ENCODE results near the gene MC1R. TPM values are rescaled to one million over a fixed set of nuclear protein-coding genes. Genes with fewer than 3 reads are reported as not detected.

The MC1R gene
- total and polyA plus RNA-seq, 2 experiments from 2014 or later: 0.74 to 4.3 TPM

- TF ChIP-seq ZNF331 (CRISPR knock-in tag; IDR thresholded peaks at IDR 0.05; ENCODE audit: low read depth): no peak
- TF ChIP-seq EZH2phosphoT487 (IDR thresholded peaks at IDR 0.05; ENCODE audit: unreplicated experiment): no peak
- TF ChIP-seq STAT1 (IDR thresholded peaks at IDR 0.05; ENCODE audit: unreplicated experiment): no peak
- TF ChIP-seq ZNF114 (CRISPR knock-in tag; IDR thresholded peaks at IDR 0.05): no peak
- TF ChIP-seq, protein P1, sequence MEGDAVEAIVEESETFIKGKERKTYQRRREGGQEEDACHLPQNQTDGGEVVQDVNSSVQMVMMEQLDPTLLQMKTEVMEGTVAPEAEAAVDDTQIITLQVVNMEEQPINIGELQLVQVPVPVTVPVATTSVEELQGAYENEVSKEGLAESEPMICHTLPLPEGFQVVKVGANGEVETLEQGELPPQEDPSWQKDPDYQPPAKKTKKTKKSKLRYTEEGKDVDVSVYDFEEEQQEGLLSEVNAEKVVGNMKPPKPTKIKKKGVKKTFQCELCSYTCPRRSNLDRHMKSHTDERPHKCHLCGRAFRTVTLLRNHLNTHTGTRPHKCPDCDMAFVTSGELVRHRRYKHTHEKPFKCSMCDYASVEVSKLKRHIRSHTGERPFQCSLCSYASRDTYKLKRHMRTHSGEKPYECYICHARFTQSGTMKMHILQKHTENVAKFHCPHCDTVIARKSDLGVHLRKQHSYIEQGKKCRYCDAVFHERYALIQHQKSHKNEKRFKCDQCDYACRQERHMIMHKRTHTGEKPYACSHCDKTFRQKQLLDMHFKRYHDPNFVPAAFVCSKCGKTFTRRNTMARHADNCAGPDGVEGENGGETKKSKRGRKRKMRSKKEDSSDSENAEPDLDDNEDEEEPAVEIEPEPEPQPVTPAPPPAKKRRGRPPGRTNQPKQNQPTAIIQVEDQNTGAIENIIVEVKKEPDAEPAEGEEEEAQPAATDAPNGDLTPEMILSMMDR (conservative IDR thresholded peaks at IDR 0.05; ENCODE audit: low read depth in 2 of 2): no peak
- TF ChIP-seq JUNB (IDR thresholded peaks at IDR 0.05; ENCODE audit: unreplicated experiment): no peak
- TF ChIP-seq ETS1 (IDR thresholded peaks at IDR 0.05): no peak
- TF ChIP-seq POLR2AphosphoS5 (IDR thresholded peaks at IDR 0.05; ENCODE audit: low read depth): no peak
- no peak for TF ChIP-seq CREB1 (CRISPR knock-in tag; IDR thresholded peaks at IDR 0.05; ENCODE audit: low read depth)
Measured at GRCh38 chr16:89869911-89870310, 48.8 kb upstream of the MC1R start (continued).

DNA sequence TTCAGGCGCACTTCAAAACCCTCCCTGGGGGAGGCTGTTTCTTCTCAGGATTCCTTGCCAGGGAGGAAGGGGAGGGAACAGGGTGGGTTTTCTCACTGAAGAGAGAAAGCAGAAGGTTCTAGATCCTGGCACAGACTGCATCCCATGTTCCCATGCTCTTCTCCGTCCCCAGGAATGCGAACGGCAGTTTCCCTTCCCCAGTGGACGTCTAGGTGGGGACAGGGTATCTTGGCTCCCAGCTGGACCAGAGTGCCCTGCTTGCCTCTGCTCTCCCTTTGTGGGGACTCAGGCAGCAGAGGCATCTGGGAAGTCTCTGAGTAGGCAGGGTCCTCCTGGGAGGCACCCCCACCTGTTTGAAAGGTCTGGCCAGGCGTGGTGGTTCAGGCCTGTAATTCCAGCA, 48.2 kb upstream of the MC1R start:
- Histone ChIP-seq H3K4me2 (no peak overlapping the region), H3F3A (replicated peaks; ENCODE audit: low read depth) (peaks cover 23% of the 10 kb centered on the region), H3K27me3 (ENCODE audit: insufficient read depth) (peaks cover 5% of the 10 kb centered on the region; the same call in 1 of the 2 replicates), H3K9me2 (ENCODE audit: insufficient read depth) (no peaks in the 10 kb centered on the region), H3K4me1 (ENCODE audit: insufficient read depth) (no peaks in the 10 kb centered on the region), H3K79me2 (replicated peaks; ENCODE audit: insufficient read depth) (peaks cover 11% of the 10 kb centered on the region), H3K27ac (ENCODE audit: low read depth) (no peak overlapping the region), H4K20me1 (replicated peaks; ENCODE audit: insufficient read depth) (peaks cover 6% of the 10 kb centered on the region), H3K4me3 (no peak overlapping the region), H3K36me3 (ENCODE audit: insufficient read depth) (peaks cover 7% of the 10 kb centered on the region; the same call in 1 of the 2 replicates), H2AFZ (no peak overlapping the region)
- Mint-ChIP-seq H3K4me3 (no peak overlapping the region), H3K9me3 (peaks cover 20% of the 10 kb centered on the region), H3K27me3 (ENCODE audit: insufficient read depth, low read depth, poor library complexity) (peaks cover 24% of the 10 kb centered on the region), H3K27ac (no peak overlapping the region), H3K36me3 (ENCODE audit: low read depth) (peaks cover 29% of the 10 kb centered on the region), H3K4me1 (peaks cover 2% of the 10 kb centered on the region; the same call in 1 of the 3 replicates)
- ATAC-seq: no peak
- TF ChIP-seq EZH2phosphoT487 (IDR thresholded peaks at IDR 0.05; ENCODE audit: unreplicated experiment): no peak
- no peak for TF ChIP-seq NANOG (IDR thresholded peaks at IDR 0.05; ENCODE audit: borderline replicate concordance)
- no peak for TF ChIP-seq STAT1 (IDR thresholded peaks at IDR 0.05; ENCODE audit: unreplicated experiment)
- no peak for DNase-seq (ENCODE audit: low spot score)

DNA sequence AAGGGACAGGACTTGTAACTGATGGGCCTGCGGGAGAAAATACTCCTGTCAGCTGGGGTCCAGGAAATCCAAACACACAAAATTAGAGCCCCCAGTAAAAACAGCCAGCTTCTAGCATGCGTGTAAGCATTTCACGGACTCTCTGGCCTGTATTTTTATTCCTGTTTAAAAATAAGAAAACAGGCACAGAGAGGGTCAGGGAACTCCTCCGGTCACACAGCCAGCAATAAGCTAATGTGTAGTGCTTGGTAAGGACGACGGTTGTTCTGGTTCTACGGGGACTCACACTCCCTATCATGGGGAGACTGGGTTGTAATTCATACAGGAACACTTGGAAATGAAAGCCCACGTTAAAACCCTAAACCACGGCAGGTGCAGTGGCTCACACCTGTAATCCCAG, 46.8 kb upstream of the MC1R start:
- H3K4me1 ChIP-seq (ENCODE audit: insufficient read depth): no peaks in the 10 kb centered on the region
- peaks cover 23% of the 10 kb centered on the region for H3F3A ChIP-seq (replicated peaks; ENCODE audit: low read depth)
- Mint-ChIP-seq H3K4me3 (no peak overlapping the region), H3K27ac (no peak overlapping the region), H3K27me3 (ENCODE audit: insufficient read depth, low read depth, poor library complexity) (peaks cover 24% of the 10 kb centered on the region), H3K9me3 (peaks cover 23% of the 10 kb centered on the region), H3K4me1 (peaks cover 2% of the 10 kb centered on the region; the same call in 1 of the 3 replicates), H3K36me3 (ENCODE audit: low read depth) (peaks cover 31% of the 10 kb centered on the region)
- H3K4me2 ChIP-seq: no peak overlapping the region
- no peak overlapping the region for H3K4me3 ChIP-seq
- peaks cover 5% of the 10 kb centered on the region; the same call in 1 of the 2 replicates for H3K27me3 ChIP-seq (ENCODE audit: insufficient read depth)
- no peaks in the 10 kb centered on the region for H3K9me2 ChIP-seq (ENCODE audit: insufficient read depth)
- H3K36me3 ChIP-seq (ENCODE audit: insufficient read depth): peaks cover 7% of the 10 kb centered on the region; the same call in 1 of the 2 replicates
- H3K79me2 ChIP-seq (replicated peaks; ENCODE audit: insufficient read depth): peaks cover 25% of the 10 kb centered on the region
- ATAC-seq: no peak
- H2AFZ ChIP-seq: no peak overlapping the region
- H4K20me1 ChIP-seq (replicated peaks; ENCODE audit: insufficient read depth): peaks cover 6% of the 10 kb centered on the region
- no peak for DNase-seq (ENCODE audit: low spot score)
- no peak overlapping the region for H3K27ac ChIP-seq (ENCODE audit: low read depth)
- TF ChIP-seq STAT1 (IDR thresholded peaks at IDR 0.05; ENCODE audit: unreplicated experiment) (no peak), EZH2 (IDR thresholded peaks at IDR 0.05; ENCODE audit: low read depth, unreplicated experiment) (no peak), POLR2AphosphoS5 (IDR thresholded peaks at IDR 0.05; ENCODE audit: low read depth) (no peak), EZH2phosphoT487 (IDR thresholded peaks at IDR 0.05; ENCODE audit: unreplicated experiment) (no peak), JUNB (IDR thresholded peaks at IDR 0.05; ENCODE audit: unreplicated experiment) (no peak), NANOG (IDR thresholded peaks at IDR 0.05; ENCODE audit: borderline replicate concordance) (no peak), ZNF114 (CRISPR knock-in tag; IDR thresholded peaks at IDR 0.05) (no peak), ZNF331 (CRISPR knock-in tag; IDR thresholded peaks at IDR 0.05; ENCODE audit: low read depth) (no peak), ETS1 (IDR thresholded peaks at IDR 0.05) (no peak)

All from GM23338 (cell line).